Left colon (tissue), 2 donors: ENCODE measurements around the gene DYRK2. TPM values are rescaled to one million over a fixed set of nuclear protein-coding genes. Genes with fewer than 3 reads are reported as not detected.
A peak's percentile ranks its signal among the peaks of the same experiment; 100 is the strongest.

Source experiments
- ATAC-seq: fragments of 200-7000 bp; cut with Tn5 transposase; one replicate; pipeline ENCODE4 v1.9.1; 2020; ENCODE audit warnings: mild to moderate bottlenecking, moderate library complexity
- DNase-seq, 2 donors: peaks; one replicate each; pipeline ENCODE4 v3.0.0-alpha.2; 2020
- intact Hi-C, 2 donors: fragments of 100-400 bp; cut with DNase I in 1 of 2; cut with micrococcal nuclease in 1 of 2; formaldehyde crosslinking; loops; one replicate each; pipeline versions ENCODE4 v1.11.2 to v1.14.0; 2022; cut with DNase I, micrococcal nuclease
- total RNA-seq, 2 donors: library from RNA; stranded (reverse); fragmentation: NEBNext Ultra II Directional; extraction: Animal tissue kit (Norgen Biotek cat#: 25700); gene quantifications; one replicate each; pipeline ENCODE4 v1.2.1, GENCODE V29; 2021
- donor health status: DM: no; HTN: no; CAD: no.
- donor health status: DM: yes; HTN: yes; CAD: no.

Gene DYRK2
- total RNA-seq, 2 donors from 2014 or later: 98.5 to 144 TPM

DNA sequence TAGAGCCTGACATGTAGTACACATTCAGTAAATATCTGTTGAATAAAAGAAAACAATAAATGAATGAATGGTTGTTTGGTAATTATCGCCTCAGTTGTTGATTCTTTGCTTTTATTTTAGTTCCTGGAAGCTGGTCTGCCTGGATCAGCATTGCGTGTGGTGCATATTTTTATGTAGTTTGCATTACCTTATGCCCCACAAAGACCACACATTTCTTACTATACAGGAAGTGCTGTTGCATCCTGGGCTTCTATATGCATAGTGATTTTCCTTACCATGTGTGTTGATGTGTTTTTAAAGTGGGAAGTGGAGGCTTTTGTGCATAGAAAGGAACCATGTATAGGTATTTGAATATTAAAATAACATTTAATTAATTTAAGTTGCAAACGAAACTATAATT is 43.6 kb downstream of the DYRK2 start:
- intact Hi-C loops: no loop called here
- ATAC-seq (no peak), DNase-seq (no peak)

DNA sequence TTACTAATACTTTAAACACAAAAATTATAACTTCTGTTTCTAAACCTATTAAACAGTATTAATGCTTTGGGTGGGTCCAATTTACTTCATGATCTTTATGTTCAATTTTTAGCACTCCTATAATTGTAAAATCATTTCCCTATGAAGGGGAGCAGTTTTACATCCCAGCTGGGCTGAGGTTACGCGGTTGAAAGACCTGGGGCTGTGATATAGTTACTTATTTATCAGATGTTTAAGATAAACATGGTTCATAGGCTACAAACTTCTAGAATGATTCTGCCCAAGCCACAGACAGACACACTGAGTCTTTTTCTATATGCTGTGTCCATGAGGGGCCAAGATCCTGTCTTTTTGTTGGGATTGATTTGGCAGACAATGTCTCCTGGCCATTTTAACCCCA is 44.4 kb downstream of the DYRK2 start:
- no peak for DNase-seq
- no peak for ATAC-seq
- intact Hi-C loops: no loop called here

DNA sequence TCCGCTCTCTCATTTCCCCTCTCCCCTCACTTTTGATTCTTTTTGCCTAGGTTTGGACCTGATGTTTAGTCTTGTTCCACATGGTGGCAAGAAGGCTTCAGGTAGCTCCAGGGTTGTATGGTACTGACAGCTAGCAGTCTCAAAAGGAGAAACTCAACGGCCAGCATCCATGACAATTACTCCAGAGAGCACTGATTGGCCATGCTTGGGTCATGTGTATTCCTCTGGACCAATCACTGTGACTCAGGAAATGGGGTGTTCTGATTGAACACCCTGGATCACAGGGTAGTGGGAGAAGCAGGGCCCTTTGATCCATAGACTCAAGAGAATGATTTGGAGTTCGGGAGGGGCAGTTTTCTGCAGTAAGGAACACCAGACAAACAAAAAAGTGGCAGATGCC is 45.3 kb downstream of the DYRK2 start:
- intact Hi-C loops: no loop called here
- ATAC-seq (no peak), DNase-seq (no peak)

DNA sequence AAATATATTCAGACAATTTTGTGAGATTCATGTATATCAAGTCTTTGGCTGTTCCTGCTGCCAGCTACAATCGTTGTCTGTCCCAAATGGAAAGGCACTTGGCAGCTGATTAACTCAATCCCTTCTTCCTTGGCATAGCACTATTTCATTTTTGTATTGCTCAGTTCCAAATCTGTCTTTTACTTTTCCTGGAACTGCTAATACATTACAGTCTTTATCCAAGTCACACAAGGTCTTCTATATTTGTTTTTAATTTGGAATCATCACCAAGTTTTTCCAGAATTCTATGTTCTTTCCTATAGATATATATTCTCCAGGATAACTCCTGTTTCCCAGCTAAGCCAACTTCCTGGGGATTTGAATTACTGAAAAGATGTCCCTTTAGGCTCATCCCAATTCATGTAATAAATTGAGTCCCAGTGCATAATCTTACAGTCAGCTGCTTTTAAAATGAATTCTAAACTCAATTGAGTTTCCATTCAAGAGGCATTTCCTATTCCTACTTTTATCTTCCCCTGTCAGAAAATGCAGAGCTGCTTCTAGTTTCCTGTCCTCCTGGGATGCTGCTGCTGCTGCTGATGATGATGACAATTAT is 45.9 kb downstream of the DYRK2 start:
- DNase-seq (no peak), ATAC-seq (no peak)
- intact Hi-C loops: no loop called here

DNA sequence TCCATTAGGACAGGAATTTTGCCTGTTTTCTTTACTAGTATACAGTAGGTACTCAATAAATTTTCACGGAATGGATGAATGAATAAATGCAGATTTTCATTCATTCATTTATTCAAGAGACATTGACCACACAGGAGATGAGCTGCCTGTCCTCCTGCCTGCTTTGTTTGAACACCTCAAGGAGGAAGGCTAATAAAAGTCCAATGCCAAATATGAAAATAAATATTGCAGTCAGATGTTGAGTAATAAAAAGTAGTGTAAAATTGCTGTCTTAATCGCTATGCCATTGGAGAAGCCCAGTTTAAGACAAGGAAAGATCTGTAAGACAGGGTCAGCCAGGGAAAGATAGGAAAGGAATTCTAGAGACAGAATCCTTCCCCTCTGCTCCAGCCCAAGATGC is 47.4 kb downstream of the DYRK2 start:
- intact Hi-C loops: no loop called here
- DNase-seq: no peak
- ATAC-seq: no peak

DNA sequence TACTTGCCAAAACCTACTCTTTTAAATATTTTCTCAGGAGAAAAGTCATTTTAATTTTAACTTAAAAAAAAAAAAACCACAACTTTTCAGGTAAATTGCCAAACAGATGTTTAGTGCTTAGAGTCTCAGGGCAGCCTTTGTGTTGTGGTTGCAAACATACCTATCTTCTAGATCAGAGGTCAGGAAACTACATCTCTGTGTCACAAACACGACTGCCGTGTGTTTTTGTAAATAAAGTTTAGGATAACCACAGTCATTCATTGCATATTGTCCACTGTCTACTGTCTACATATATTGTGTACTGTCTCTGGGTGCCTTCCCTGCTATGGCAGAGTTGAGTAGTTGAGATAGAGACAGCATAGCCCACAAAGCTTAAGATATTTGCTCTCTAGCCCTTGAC is 48.9 kb downstream of the DYRK2 start:
- intact Hi-C loops: no loop called here
- DNase-seq: no peak
- no peak for ATAC-seq

DNA sequence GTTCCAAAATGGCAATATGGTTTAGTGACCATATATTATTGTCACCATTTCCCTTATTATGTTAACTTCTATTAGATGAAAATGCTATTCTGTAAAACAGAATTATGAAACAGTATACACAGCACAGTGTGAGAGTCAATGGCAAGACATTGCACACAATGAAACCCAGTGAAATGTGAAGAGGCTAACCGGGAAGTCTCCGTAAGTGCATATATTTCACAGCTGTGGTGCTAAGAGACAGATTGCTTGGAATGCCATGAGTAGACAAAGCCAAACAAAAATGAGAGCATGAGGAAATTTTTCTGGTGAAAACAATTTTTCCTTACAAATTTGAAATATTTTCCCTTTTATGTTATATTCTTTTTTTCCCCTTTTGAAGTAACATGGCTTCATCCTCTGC is 49.4 kb downstream of the DYRK2 start:
- no peak for DNase-seq
- intact Hi-C loops: no loop called here
- ATAC-seq: no peak

DNA sequence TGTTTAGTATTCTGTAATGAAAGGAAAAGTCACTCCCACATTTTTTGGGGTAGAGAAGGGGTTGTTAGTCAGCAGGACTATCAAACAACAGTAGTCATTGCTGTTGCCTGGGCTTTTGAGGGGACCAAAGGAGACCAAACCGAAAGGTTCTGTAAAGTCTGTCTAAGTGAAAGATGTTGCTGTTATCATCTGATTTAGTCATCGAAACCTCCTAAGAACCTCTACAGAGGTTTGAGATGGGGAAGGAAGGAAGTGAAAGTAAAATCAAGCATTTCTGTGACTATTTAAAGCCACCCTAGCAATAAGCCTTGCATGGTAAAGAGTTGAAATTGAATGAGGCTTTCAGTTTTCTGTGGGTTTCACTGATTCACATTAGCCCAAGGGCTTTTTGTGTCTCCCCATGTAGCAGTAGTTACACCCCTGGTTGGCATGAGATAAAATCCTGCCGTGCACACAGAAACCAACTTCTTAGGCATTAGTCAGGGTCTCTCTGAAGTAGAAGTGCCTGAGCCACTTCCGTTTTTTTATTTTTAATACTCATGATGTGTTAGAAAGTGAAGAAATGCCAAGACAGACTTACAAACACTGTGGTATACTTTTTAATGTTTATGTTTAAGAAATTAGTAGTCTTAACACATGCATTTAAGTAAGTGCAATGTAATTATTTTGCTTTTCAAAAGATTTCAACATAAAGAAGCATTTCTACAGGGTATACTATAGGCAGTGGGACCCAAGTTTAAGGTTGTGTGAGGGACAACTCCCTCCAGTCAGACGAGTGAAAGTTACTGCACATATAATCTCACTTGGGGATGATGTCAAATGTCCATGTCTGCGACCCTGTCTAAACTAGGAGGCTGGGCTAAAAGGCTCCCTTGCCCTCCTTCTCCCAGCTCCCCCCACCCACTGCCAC is 50.4 kb downstream of the DYRK2 start:
- DNase-seq (no peak), ATAC-seq (peak; percentile 28)
- intact Hi-C loops: no loop called here

DNA sequence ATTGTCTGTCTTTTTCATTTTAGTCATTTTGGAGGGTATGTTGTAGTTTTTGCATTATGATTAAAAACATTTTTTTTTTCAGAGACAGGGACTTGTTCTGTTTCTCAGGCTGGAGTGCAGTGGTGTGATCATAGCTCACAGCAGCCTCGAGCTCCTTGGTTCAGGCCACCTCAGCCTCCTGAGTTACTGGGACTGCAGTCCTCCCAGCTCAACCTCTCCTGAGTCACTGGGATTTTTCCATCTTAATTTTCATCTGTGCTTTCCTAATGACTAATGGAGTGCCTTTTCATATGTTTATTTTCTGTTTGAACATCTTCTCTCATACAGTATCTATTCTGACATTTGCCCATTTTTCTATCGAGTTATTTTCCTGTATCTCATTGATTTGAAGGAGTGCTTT is 52.6 kb downstream of the DYRK2 start:
- intact Hi-C loops: no loop called here
- DNase-seq: no peak
- ATAC-seq: no peak

DNA sequence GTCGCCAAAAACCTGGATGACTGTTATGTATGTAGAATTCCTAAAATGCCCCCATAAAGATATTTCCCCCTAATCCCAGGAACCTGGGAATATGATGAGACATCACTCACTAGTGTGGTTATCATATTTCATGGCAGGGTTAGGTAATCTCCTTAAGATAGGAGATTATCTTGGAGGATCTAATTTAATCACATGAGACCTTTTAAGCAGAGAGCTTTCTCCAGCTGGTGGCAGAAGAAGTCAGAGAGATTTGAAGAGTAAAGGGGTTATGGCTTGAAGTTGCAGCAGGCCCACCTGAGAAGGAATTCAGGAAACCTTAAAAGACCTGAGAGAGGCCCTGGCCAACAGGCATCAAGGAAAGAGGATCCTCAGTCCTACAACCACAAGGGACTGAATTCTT is 53.6 kb downstream of the DYRK2 start:
- no peak for DNase-seq
- intact Hi-C loops: no loop called here
- ATAC-seq: no peak

DNA sequence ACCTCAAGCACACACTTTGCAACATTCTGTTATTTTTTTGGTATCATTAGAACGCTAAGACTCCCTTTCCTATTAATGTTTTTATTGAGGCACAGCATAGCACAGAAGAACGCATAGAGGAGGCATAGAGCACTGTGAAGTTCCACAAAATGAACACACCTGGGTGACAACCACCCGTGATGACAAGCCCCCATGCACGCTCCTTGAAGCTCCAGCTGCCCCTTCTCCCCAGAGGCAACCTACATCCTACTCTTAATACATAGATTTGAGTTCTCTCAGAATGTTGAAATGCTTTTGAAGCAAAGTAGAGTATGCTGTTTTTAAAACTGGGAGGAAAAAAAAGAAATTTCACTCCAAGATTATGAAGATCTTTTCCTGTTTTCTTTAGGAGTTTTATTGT is 55.5 kb downstream of the DYRK2 start:
- intact Hi-C loops: no loop called here
- ATAC-seq (no peak), DNase-seq (no peak)

DNA sequence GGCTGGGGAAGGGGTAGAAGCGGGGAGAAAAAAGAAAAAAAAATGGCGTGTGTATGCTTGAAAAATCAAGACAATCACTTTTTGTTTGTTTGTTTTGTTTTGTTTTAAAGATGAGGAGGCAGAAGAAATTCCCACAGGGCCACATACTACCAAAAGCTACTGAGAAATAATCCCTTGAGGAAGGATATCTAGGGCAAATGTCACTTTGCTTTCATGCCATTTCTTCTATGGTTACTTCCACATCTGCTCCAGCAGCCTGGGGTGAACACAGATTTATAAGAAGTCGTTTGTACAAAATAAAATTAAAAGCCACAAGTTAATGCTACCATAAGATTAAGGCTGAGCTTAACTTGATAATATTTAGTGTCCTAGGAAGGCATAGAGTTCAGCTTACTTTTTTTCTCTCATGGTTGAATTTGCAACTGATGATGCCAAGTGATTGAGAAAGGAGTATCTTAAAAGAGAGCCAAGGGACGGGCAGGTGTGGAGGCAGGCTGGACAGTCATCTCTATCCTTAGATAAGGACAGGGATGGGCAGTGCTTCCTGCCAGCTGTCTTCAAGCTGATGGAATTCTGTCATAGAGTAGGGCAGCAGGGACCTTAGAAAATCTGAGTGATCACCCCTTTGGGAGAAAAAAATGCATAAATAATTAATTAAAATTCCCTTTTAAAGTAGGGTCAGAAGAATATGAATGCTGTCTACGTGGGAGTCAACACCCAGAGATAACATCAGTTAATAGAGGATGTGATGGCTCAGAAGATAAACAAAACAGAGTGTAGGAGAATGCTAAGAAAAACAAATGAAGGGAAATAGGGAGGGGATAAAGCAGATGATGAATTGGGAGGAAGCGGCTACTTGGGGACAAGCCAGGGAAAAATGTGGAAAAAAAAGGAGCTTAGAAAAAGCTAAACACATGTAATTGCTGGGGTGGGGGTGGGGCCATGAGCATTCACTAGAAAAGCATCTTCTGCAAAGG is 57.1 kb downstream of the DYRK2 start:
- ATAC-seq (no peak), DNase-seq (no peak)
- intact Hi-C loops: no loop called here

DNA sequence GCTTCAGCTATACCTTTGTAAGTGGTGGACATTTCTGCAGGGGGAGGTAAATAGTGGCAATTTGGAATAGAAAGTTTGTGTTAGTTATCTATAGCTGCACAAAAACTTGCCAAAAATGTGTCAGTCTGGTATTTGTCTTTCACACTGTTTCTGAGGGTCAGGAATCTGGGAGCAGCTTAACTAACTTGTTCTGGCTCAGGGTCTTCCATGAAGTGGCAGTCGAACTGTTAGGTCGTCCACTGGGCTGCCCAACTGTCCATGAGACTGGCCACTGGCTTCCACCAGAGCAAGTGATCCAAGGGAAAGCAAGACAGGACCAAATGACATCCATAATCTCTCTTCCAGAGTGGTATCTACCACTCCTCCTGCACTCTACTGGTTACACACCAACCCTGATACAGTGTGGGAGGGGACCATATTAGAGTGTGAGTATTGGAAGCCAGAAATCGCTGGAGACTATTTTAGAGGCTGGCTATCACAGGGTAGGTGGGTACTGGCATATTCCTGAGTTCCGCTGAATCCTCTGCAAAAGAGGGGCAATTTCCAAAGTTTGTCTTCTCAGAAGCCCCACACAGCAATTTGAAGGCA is 60.9 kb downstream of the DYRK2 start:
- ATAC-seq (peak; percentile 8), DNase-seq (no peak)
- intact Hi-C loops: no loop called here

DNA sequence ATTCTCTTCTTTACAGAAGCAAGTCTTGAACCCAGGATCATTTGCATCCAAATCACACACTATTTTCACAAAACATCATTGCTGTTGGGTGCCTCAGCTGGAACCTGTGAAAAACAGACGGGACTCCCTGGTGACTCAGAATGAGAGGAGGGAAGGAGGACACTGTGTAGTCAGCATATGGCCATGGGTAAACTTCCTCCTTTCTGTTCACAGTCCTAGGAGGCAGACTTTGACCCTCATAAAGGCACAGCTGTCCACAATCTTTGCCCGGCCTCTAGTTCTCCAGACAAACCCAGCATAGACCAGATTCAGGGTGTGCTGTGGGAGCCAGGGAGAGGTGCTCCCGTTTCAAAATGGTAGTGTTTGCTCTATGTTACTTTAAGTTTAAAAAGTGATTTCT is 62.0 kb downstream of the DYRK2 start:
- ATAC-seq: peak; percentile 96

DNA sequence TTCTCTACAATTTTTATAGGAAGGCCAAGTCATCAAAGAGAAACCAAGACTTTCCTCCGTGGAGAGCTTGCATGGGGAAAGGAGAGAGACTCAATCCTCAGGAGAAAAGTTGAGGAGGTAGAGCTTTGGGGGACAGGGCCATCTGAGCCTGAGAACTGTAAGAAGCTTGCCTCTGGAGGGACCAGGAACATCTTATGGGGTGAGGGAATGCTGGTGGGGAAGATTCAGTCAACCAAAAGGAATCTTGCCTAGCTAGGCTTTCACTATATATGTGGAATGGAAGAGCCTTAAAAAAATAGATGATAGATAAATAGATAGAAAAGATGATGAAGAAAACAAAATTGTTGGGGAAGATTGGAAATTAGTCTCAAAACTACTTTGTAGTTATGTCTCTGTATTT is 63.5 kb downstream of the DYRK2 start:
- DNase-seq (no peak), ATAC-seq (no peak)
- intact Hi-C loops: no loop called here

More for the DNA sequence above, 62.0 kb downstream of the DYRK2 start:
- peak; percentile 66 to 88 for DNase-seq
- intact Hi-C loops: no loop called here

DNA sequence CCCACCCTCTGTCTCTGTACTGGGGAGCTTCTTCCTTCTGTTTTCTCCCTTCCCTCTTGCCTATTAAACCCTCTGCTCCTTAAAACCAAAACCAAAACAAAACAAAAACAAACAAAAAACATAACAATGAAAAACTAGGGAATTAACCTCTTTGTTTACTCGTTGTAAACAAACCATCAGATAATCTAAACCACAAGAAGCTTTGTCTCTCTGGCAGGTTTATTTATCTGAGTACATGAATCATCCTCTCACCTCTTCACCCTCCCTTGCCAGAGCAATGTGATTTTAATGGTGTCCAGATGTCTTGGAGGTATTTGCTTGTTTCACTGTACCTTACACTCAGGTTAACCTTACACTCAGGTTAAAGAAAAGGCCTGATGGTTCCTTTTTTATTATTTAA is 66.1 kb downstream of the DYRK2 start:
- DNase-seq (no peak), ATAC-seq (peak; percentile 19)
- intact Hi-C loops: no loop called here
